ENCODE measurements around the gene TSSK6. TPM values are rescaled to one million over a fixed set of nuclear protein-coding genes. Genes with fewer than 3 reads are reported as not detected.
A peak's percentile ranks its signal among the peaks of the same experiment; 100 is the strongest.

Gene TSSK6
- total RNA-seq (1 to 10 TPM in 1 of 2 donors, under 1 TPM in 1; 0.61 to 1.4 TPM), polyA plus RNA-seq (ENCODE audit: insufficient read length in 2 of 2) (1 to 10 TPM; 2.0 to 2.2 TPM)
- long read RNA-seq, donor 1, partial matches to known transcripts: 132 of 841 reads
- long read RNA-seq, donor 1, other reads (novel, unspliced or antisense): 708 of 841 reads
- long read RNA-seq, donor 2, partial matches to known transcripts: 273 of 291 reads
- long read RNA-seq, donor 2, other reads (novel, unspliced or antisense): 15 of 291 reads
- long read RNA-seq, donor 3, partial matches to known transcripts: 0 of 1 reads
- long read RNA-seq, donor 3, other reads (novel, unspliced or antisense): 0 of 1 reads
- long read RNA-seq, donor 4: 0 reads

DNA sequence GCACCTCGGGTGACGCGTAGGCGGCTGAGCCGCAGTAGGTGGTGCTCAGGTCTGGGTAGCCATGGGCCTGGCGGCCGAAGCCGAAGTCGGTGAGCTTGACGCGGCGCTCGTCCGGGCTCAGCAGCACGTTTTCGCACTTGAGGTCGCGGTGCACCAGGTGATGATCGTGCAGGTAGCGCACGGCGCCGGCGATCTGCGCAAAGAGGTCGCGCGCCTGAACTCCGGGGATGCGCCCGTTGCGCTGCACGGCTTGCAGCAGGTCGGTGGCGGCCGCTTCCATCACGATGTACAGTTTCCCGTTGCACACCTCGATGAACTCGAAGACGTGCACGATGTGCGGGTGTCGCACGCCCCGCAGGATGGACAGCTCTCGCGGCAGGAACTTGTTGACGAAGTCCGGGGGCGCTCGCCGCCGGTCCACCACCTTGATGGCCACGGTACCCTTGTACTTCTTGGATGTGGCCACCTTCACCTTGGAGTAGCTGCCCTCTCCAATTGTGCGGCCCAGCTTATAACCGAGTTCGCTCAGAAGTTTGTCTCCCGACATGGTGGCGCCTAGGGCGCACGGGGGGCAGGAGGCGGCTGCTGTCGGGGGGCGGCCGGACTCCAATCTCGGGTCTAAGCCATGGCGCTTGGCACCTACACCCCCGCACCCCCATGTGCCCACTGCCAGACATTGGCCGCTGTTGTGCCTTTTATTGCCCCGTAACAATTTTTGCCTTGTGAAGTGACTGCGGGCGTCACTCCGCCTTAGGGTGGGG, at the start of gene TSSK6:
TSS of gene TSSK6 (minus strand) at position 668 of the 761 bp plus-strand sequence. CDS start at position 547, 121 bp downstream.
- H3K36me3 ChIP-seq (ENCODE audit: control insufficient read depth, insufficient read depth, low read length): peaks cover 25% of the 10 kb centered on the region
- WGBS (ENCODE audit: insufficient coverage): 76% methylated on average over 74 of the region's 74 CpGs
- DNase-seq (ENCODE audit: low read depth in 4 of 6, low spot score in 6 of 6): no peak
- H3K27ac ChIP-seq (ENCODE audit: low read depth, low read length): peak within 1 kb of the TSS; percentile 83
- peaks cover 51% of the 10 kb centered on the region for H3K4me1 ChIP-seq (ENCODE audit: control insufficient read depth, insufficient read depth, low read length)
- H3K4me3 ChIP-seq (ENCODE audit: low read depth, low read length): peak within 1 kb of the TSS; percentile 91
- no peaks in the 10 kb centered on the region for H3K9me3 ChIP-seq (ENCODE audit: control insufficient read depth, insufficient read depth, low read length)
- no peaks in the 10 kb centered on the region for H3K27me3 ChIP-seq (ENCODE audit: control insufficient read depth, insufficient read depth, low read length)

DNA sequence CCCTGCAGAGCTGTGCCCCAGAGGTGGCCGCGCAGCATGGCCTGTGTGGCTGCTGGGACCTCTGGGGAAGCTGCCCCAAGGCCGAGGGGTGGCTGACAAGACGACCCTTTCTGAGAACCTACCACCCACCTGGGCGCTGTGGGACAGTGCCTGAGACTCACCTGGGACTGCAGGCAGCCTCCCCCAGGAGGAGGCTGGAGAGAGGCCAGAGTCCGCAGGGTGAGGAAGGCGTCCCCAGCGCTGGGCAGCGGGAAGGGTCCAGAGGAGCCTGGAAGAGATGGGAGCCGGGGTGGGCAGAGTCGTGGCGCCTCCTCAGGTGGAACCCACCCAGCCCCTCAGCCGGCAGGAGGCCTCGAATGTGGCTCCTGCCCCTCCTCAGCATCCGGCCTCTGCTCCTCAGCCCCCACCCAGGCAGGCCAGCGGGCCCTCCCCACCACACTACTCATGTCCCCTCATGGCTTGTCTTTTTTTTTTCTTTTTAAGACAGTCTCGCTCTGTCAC, 48.0 kb upstream of the TSSK6 start:
- WGBS (ENCODE audit: insufficient coverage): 91% methylated on average over 17 of the region's 17 CpGs
- Histone ChIP-seq H3K27ac (ENCODE audit: low read depth, low read length) (no peak overlapping the region), H3K9me3 (ENCODE audit: control insufficient read depth, insufficient read depth, low read length) (no peaks in the 10 kb centered on the region), H3K36me3 (ENCODE audit: control insufficient read depth, insufficient read depth, low read length) (peaks cover 63% of the 10 kb centered on the region), H3K4me3 (ENCODE audit: low read depth, low read length) (no peak overlapping the region), H3K4me1 (ENCODE audit: control insufficient read depth, insufficient read depth, low read length) (no peaks in the 10 kb centered on the region), H3K27me3 (ENCODE audit: control insufficient read depth, insufficient read depth, low read length) (no peaks in the 10 kb centered on the region)
- no peak for DNase-seq (ENCODE audit: low read depth in 4 of 6, low spot score in 6 of 6)

DNA sequence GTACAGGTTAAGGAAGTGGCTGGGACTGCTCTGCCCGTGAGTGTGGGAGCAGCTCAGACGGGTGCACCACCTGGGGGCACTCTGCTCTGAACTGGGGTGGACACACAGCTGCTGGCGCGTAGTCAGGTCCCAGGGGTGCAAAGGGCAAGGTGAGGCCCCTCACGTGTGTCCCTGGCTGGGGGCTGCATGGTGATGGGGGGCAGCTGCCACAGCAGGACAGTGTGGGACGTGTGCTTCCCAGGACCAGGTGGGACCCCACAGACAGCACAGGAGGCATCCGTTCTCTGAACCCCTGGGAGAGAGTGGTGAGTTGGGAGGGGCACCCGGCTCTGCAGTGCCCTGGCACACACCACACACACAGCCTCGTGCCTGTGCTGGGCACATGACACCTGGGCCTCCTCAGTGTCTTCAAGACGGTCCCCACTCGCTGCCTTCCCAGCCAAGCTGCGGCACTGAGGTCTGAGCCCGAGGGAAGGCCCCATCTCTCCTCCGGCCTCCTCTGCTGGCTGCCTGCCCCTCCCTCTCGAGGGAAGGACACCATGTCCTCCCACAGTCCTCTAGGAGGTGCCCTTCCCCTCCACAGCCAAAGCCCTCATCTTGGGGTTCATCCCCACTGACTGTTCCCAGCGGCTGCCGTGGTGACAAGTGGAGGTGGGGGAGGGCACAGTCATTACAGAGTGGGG, 47.5 kb upstream of the TSSK6 start:
- no peak overlapping the region for H3K27ac ChIP-seq (ENCODE audit: low read depth, low read length)
- H3K4me3 ChIP-seq (ENCODE audit: low read depth, low read length): no peak overlapping the region
- no peaks in the 10 kb centered on the region for H3K9me3 ChIP-seq (ENCODE audit: control insufficient read depth, insufficient read depth, low read length)
- 84% methylated on average over 13 of the region's 17 CpGs for WGBS (ENCODE audit: insufficient coverage)
- no peak for DNase-seq (ENCODE audit: low read depth in 4 of 6, low spot score in 6 of 6)
- peaks cover 69% of the 10 kb centered on the region for H3K36me3 ChIP-seq (ENCODE audit: control insufficient read depth, insufficient read depth, low read length)
- no peaks in the 10 kb centered on the region for H3K4me1 ChIP-seq (ENCODE audit: control insufficient read depth, insufficient read depth, low read length)
- H3K27me3 ChIP-seq (ENCODE audit: control insufficient read depth, insufficient read depth, low read length): no peaks in the 10 kb centered on the region

DNA sequence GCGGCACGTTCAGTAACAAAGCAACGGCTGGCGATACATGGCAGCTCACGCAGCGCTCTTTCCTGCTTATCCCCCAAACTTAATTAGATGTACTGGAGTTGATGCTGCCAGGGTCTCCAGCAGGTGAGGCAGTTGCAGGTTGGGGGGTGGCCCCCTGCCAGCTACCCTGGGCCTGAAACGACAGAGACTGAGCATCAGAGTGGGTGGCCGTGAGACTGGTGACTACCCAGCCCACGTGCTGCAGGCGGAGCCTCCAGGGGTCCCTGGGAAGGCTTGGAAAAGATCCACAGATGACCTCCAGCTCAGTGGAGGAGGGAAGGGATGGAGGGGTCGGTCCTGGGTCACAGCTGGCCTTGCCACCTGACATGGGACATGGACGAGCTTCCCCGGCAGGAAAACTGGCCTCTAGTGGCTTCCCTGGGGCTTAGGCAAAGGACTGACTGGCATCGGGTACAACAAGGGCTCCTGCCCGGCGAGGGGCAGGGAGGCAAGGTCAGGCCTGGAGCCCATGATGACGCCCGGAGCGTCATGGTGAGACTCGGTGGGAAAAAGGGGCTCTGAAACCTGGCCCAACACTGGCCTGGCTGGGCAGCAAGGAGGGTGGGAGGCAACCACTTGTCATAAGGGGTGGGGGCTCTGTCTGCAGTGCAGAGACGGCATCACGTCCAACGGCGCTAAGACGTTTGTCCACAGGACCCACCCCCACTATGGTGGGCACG, 46.8 kb upstream of the TSSK6 start:
- WGBS (ENCODE audit: insufficient coverage): 79% methylated on average over 21 of the region's 26 CpGs
- no peak for DNase-seq (ENCODE audit: low read depth in 4 of 6, low spot score in 6 of 6)
- H3K4me1 ChIP-seq (ENCODE audit: control insufficient read depth, insufficient read depth, low read length): no peaks in the 10 kb centered on the region

DNA sequence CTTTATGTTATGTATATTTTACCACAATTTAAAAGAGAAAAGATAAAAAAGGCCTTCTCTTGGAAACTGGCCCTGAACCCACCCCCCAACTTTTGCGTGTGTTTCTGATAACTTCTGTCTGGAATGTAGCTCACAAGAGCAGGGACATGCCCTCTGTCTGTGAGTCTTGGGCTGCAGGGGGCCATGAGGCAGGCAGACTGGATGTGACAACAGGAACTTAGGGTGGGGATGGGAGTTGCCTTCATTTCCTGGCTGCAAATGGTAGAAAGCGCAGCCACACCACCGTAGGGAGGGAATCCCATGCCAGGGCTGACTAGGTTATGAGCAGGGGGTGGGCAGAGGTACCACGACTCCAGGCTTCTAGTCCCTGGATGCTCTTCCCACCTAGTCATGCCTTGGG, 44.6 kb upstream of the TSSK6 start:
- Histone ChIP-seq H3K27ac (ENCODE audit: low read depth, low read length) (no peak overlapping the region), H3K36me3 (ENCODE audit: control insufficient read depth, insufficient read depth, low read length) (peaks cover 43% of the 10 kb centered on the region), H3K4me3 (ENCODE audit: low read depth, low read length) (no peak overlapping the region), H3K4me1 (ENCODE audit: control insufficient read depth, insufficient read depth, low read length) (no peaks in the 10 kb centered on the region), H3K27me3 (ENCODE audit: control insufficient read depth, insufficient read depth, low read length) (no peaks in the 10 kb centered on the region), H3K9me3 (ENCODE audit: control insufficient read depth, insufficient read depth, low read length) (no peaks in the 10 kb centered on the region)
- WGBS (ENCODE audit: insufficient coverage): 86% methylated on average over 4 of the region's 4 CpGs
- no peak for DNase-seq (ENCODE audit: low read depth in 4 of 6, low spot score in 6 of 6)

More for the DNA sequence above, 46.8 kb upstream of the TSSK6 start:
- no peaks in the 10 kb centered on the region for H3K27me3 ChIP-seq (ENCODE audit: control insufficient read depth, insufficient read depth, low read length)
- H3K27ac ChIP-seq (ENCODE audit: low read depth, low read length): no peak overlapping the region
- no peaks in the 10 kb centered on the region for H3K9me3 ChIP-seq (ENCODE audit: control insufficient read depth, insufficient read depth, low read length)
- no peak overlapping the region for H3K4me3 ChIP-seq (ENCODE audit: low read depth, low read length)
- H3K36me3 ChIP-seq (ENCODE audit: control insufficient read depth, insufficient read depth, low read length): peaks cover 62% of the 10 kb centered on the region

DNA sequence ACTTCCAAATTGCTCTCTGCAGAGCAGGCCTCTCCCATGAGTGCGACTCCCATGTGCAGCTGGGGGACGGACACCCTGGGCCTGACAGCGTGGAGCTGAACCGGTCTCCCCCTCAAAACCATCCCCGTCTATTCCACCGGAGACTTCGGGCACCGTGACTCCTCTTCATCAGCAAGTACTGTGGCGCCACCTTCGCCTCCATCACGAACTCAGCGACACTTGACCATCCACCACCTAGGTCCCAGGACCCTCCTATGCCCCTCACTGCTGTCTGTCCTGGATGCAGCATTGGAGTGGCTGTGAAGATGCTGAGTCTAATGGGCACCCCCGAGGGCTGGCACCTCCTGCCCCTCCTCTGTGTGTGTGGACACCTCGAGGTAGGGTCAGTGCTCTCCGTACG, 43.3 kb upstream of the TSSK6 start:
- Histone ChIP-seq H3K27me3 (ENCODE audit: control insufficient read depth, insufficient read depth, low read length) (no peaks in the 10 kb centered on the region), H3K27ac (ENCODE audit: low read depth, low read length) (no peak overlapping the region), H3K36me3 (ENCODE audit: control insufficient read depth, insufficient read depth, low read length) (peaks cover 36% of the 10 kb centered on the region), H3K4me1 (ENCODE audit: control insufficient read depth, insufficient read depth, low read length) (no peaks in the 10 kb centered on the region), H3K9me3 (ENCODE audit: control insufficient read depth, insufficient read depth, low read length) (no peaks in the 10 kb centered on the region), H3K4me3 (ENCODE audit: low read depth, low read length) (no peak overlapping the region)
- DNase-seq (ENCODE audit: low read depth in 4 of 6, low spot score in 6 of 6): no peak
- WGBS (ENCODE audit: insufficient coverage): 91% methylated on average over 16 of the region's 16 CpGs

DNA sequence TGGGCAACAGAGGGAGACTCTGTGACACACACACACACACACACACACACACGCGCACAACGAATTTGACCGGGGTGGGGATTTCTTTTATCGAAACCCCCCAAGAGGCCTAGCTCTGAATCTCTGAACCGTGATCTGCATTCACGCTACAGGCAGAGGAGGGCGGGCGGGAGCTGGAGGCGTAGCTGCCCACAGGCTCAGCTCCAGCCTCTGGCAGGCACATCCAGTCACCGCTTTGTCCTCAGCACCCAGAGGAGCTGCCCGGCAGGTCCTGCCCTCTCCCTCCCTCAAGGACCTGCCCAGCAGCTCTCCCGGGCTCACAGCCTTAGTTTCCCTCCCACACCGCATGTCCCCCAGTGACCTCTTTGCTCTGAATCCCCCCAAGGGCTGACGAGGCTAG, 42.7 kb upstream of the TSSK6 start:
- Histone ChIP-seq H3K36me3 (ENCODE audit: control insufficient read depth, insufficient read depth, low read length) (peaks cover 30% of the 10 kb centered on the region), H3K4me3 (ENCODE audit: low read depth, low read length) (no peak overlapping the region), H3K27ac (ENCODE audit: low read depth, low read length) (no peak overlapping the region), H3K4me1 (ENCODE audit: control insufficient read depth, insufficient read depth, low read length) (no peaks in the 10 kb centered on the region), H3K27me3 (ENCODE audit: control insufficient read depth, insufficient read depth, low read length) (no peaks in the 10 kb centered on the region), H3K9me3 (ENCODE audit: control insufficient read depth, insufficient read depth, low read length) (no peaks in the 10 kb centered on the region)
- DNase-seq (ENCODE audit: low read depth in 4 of 6, low spot score in 6 of 6): no peak
- WGBS (ENCODE audit: insufficient coverage): 79% methylated on average over 14 of the region's 15 CpGs

DNA sequence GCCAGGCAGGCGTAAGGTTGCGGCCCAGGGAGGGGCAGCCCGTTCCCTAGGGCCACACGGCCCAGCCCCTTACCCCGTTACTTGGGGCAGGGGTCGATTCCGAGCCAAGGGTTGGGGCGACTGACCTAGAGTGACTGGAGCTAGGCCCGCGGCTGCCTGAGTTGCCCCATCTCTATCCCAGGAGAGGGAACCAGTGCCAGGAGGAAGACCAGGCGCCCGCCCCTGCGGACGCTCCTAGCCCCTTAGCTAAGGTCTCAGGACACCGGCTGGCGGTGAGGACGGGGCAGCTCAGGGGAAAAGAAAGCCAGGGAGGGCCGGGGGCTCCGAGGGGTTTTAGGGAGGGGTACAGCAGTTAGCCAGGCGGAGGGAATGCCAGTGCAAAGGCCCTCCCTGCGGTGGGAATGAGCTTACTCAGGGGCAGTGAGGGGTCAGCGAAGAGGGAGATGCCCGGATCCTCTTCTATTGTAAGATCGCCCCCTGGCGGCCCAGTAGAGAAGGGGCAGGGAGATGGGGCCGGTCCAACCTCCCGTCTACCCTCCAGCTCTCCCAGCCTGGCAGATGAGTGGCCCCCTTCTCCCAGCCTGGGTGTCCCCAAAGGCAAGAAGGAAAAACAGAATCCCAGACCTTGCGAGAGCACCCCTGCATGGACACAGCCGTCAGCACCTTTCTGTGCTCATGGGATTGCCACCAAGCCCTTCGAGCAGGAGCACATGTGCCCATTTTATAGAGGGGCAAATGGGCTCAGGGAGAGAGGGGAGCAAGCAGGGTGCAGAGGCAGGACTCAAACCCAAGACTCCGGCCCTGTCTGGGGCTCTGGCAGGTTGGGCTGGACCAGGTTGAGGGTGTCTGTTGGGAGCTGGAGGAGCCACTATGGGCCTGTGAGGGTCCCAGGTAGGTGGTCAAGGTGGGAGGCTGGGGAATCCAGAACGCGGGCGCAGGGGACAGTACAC, 39.0 kb upstream of the TSSK6 start:
- H3K4me1 ChIP-seq (ENCODE audit: control insufficient read depth, insufficient read depth, low read length): no peaks in the 10 kb centered on the region
- no peaks in the 10 kb centered on the region for H3K9me3 ChIP-seq (ENCODE audit: control insufficient read depth, insufficient read depth, low read length)
- WGBS (ENCODE audit: insufficient coverage): 75% methylated on average over 29 of the region's 34 CpGs
- no peaks in the 10 kb centered on the region for H3K27me3 ChIP-seq (ENCODE audit: control insufficient read depth, insufficient read depth, low read length)
- no peak for DNase-seq (ENCODE audit: low read depth in 4 of 6, low spot score in 6 of 6)
- H3K36me3 ChIP-seq (ENCODE audit: control insufficient read depth, insufficient read depth, low read length): peaks cover 10% of the 10 kb centered on the region
- no peak overlapping the region for H3K27ac ChIP-seq (ENCODE audit: low read depth, low read length)
- H3K4me3 ChIP-seq (ENCODE audit: low read depth, low read length): no peak overlapping the region
